HepG2 (cell line): ENCODE measurements around the gene PRDX6. TPM values are rescaled to one million over a fixed set of nuclear protein-coding genes. Genes with fewer than 3 reads are reported as not detected.
A peak's percentile ranks its signal among the peaks of the same experiment; 100 is the strongest.

Experiments
- ATAC-seq: fragments of 200-7000 bp; cut with Tn5 transposase; 3 replicates; pipeline ENCODE4 v1.9.1; 2020; ENCODE audit warnings: mild to moderate bottlenecking, moderate library complexity
- BruUV-seq: library from RNA; stranded (reverse); fragments of 400-500 nt; replicated peaks from 2 replicates; lab custom pipeline; 2021; lab: Mats Ljungman, UMichigan
- CTCF ChIA-PET: fragments of 300-600 bp; formaldehyde crosslinking; extraction: SDS; loops from one replicate; lab custom pipeline; 2021; ENCODE audit warnings: low total read pairs, inconsistent platforms, low intra/inter-chr PET ratio; lab: Yijun Ruan, JAX
- POLR2A ChIA-PET: fragments of 350-600 bp; sonication (Branson Sonifier 250); formaldehyde crosslinking; loops from one replicate; lab custom pipeline; 2020; ENCODE audit warnings: antibody characterized with exemption, inconsistent platforms; lab: Yijun Ruan, JAX
- DNase-seq: peaks from one replicate; pipeline ENCODE4 v3.0.0-alpha.2; 2015; ENCODE audit warnings: low spot score
- FAIRE-seq: peaks from 3 replicates; lab custom pipeline; 2011; peaks lifted over from hg19 to GRCh38; lab: Jason Lieb, UNC
- H2AFZ ChIP-seq: one replicate; pipeline ENCODE4 v1.6.1; 2011; ENCODE audit warnings: low read length, inconsistent platforms
- H3K27ac ChIP-seq: fragments of 300-600 bp; 3 replicates; pipeline ENCODE4 v1.8.0; 2011; ENCODE audit warnings: mixed run types, mild to moderate bottlenecking, mixed read lengths, low read length, inconsistent platforms; ENCODE audit not compliant: insufficient read depth; ENCODE audit errors: extremely low read length
- H3K27me3 ChIP-seq, 2 experiments: fragments of 200-600 bp in 1 of 2; 2 replicates in 1 of 2; 3 replicates in 1 of 2; pipeline versions ENCODE4 v1.6.0 to v1.8.0; 2011; ENCODE audit warnings: low read length in 2 of 2, mild to moderate bottlenecking in 2 of 2, moderate library complexity in 2 of 2, inconsistent platforms in 1 of 2; ENCODE audit not compliant: insufficient read depth in 2 of 2, control insufficient read depth in 1 of 2
- H3K36me3 ChIP-seq, 2 experiments: fragments of 200-600 bp in 1 of 2; replicated peaks in 1 of 2; 2 replicates in 1 of 2; 3 replicates in 1 of 2; pipeline versions ENCODE4 v1.5.1 to v1.8.0; 2011; ENCODE audit warnings: low read length in 2 of 2, inconsistent platforms in 1 of 2; ENCODE audit not compliant: insufficient read depth in 2 of 2, control insufficient read depth in 1 of 2
- H3K4me1 ChIP-seq: 2 replicates; pipeline ENCODE4 v1.5.1; 2012; ENCODE audit warnings: low read length, inconsistent platforms; ENCODE audit not compliant: insufficient read depth
- H3K4me2 ChIP-seq: 2 replicates; pipeline ENCODE4 v1.6.0; 2011; ENCODE audit warnings: low read depth, low read length, inconsistent platforms
- H3K4me3 ChIP-seq, 3 experiments: fragments of 200-600 bp in 1 of 3; sonication (generic), shearing (Covaris generic) in 1 of 3; replicated peaks in 1 of 3; 2 replicates each; pipeline ENCODE4 v1.5.1; 2011 to 2016; ENCODE audit warnings: low read length in 3 of 3, inconsistent platforms in 2 of 3, low read depth in 2 of 3, mild to moderate bottlenecking in 2 of 3, control low read depth in 1 of 3, mixed read lengths in 1 of 3; ENCODE audit not compliant: insufficient read depth in 1 of 3
- H3K79me2 ChIP-seq: one replicate; pipeline ENCODE4 v1.6.1; 2011; ENCODE audit warnings: low read length, inconsistent platforms; ENCODE audit not compliant: insufficient read depth
- H3K9ac ChIP-seq: 2 replicates; pipeline ENCODE4 v1.6.0; 2011; ENCODE audit warnings: mild to moderate bottlenecking, low read depth, low read length, inconsistent platforms; ENCODE audit not compliant: insufficient read depth
- H3K9me3 ChIP-seq: 2 replicates; pipeline ENCODE4 v1.5.1; 2012; ENCODE audit warnings: mild to moderate bottlenecking, low read length
- H4K20me1 ChIP-seq: 2 replicates; pipeline ENCODE4 v1.6.0; 2011; ENCODE audit warnings: inconsistent platforms, mild to moderate bottlenecking, low read length, moderate library complexity; ENCODE audit not compliant: insufficient read depth
- MAFK ChIP-seq, 2 experiments: IDR thresholded peaks in 1 of 2; conservative IDR thresholded peaks in 1 of 2; 2 replicates each; pipeline ENCODE4 v1.6.1; 2011; ENCODE audit warnings: improper control_type of control experiment in 2 of 2, low read length in 2 of 2
- NFE2L2 ChIP-seq: fragments of 150-350 bp; IDR thresholded peaks from 2 replicates; pipeline ENCODE4 v1.6.1; 2014; ENCODE audit warnings: low read length
- RBFOX2 ChIP-seq: fragments of 200-400 bp; formaldehyde crosslinking; IDR thresholded peaks from 2 replicates; pipeline ENCODE4 v1.6.1; 2017; ENCODE audit warnings: low read depth, mild to moderate bottlenecking, low read length
- SUZ12 ChIP-seq: fragments of 150-350 bp; IDR thresholded peaks from 2 replicates; pipeline ENCODE4 v1.6.1; 2014; ENCODE audit warnings: low read depth, low read length
- ZNF549 ChIP-seq: sonication (generic); formaldehyde crosslinking; IDR thresholded peaks from 2 replicates; pipeline ENCODE4 v1.5.0; 2020; ENCODE audit warnings: missing genetic modification reagents
- WGBS: methylation state at CpG from one replicate; pipeline ENCODE4 v1.1.6; 2017; ENCODE audit warnings: low lambda C conversion rate; 5-methylcytosine and 5-hydroxymethylcytosine counted together
- in situ Hi-C: cut with HindIII; loops from 2 replicates; pipeline ENCODE4 v1.10.0; 2017; ENCODE audit warnings: low pct_unique_long_range_greater_than_20kb; ENCODE audit not compliant: extremely low pct_ligation_motif_present
- intact Hi-C: fragments of 100-400 bp; cut with micrococcal nuclease; formaldehyde crosslinking; loops from one replicate; pipeline ENCODE4 v1.10.0; 2022; ENCODE audit not compliant: unreplicated experiment
- polyA plus RNA-seq, 8 experiments: library from polyadenylated mRNA; depleted of rRNA in 3 of 8; stranded (reverse) in 7 of 8; unstranded in 1 of 8; fragments of >200 nt; fragmentation: Illumina TruSeq in 4 of 8; extraction: Trizol in 4 of 8; gene quantifications; 2 replicates each; pipeline versions ENCODE4 v1.2.1 to v1.2.3, GENCODE V29; 2011 to 2016; ENCODE audit warnings: low read depth in 4 of 8, missing spikeins in 1 of 8, mixed read lengths in 1 of 8; ENCODE audit not compliant: insufficient read depth in 1 of 8
- total RNA-seq, 5 experiments: library from RNA; depleted of rRNA; stranded (reverse); fragments of >200 nt; fragmentation: Illumina TruSeq; extraction: Trizol; gene quantifications; 2 replicates each; pipeline ENCODE4 v1.2.3, GENCODE V29; 2016; ENCODE audit warnings: low read depth in 1 of 5

PRDX6 gene
- total and polyA plus RNA-seq, 2 of the 13 experiments (the other 11 are each of a cell fraction or from before 2014, with no cell fraction given), result 224 to 309 TPM

GRCh38 chr1:173479649-173480048, 2.5 kb downstream of the PRDX6 start:
- Histone ChIP-seq H3K27me3 (no peaks in the 10 kb centered on the region; a peak in 1 of 5 replicates), H3K9ac (peak overlapping the region; percentile 19; the same call in 1 of the 2 replicates), H2AFZ (no peak overlapping the region)
- TF ChIP-seq NFE2L2 (peak; percentile 65; the same call in 1 of the 2 replicates), MAFK (conservative IDR thresholded peaks at IDR 0.05 in 1 of 2, IDR thresholded peaks at IDR 0.05 in 1 of 2; ENCODE audit: low read length in 2 of 2) (peak; percentile 67 to 69), ZNF549 (CRISPR knock-in tag) (no peak)
- TF ChIP-seq, all 625 proteins: peak for 2
- no peak for DNase-seq
- peaks cover 45% of the 10 kb centered on the region for H3K4me1 ChIP-seq
- WGBS, result 92% methylated on average over 4 of the region's 4 CpGs
- H3K4me2 ChIP-seq, result peak overlapping the region; percentile 98
- no peak overlapping the region for H3K27ac ChIP-seq
- peaks cover 19% of the 10 kb centered on the region for H4K20me1 ChIP-seq
- H3K4me3 ChIP-seq, result peak overlapping the region; percentile 2 to 96 (median 77); a peak in 4 of 6 replicates
- peaks cover 11 to 40% of the 10 kb centered on the region in 2 experiments for H3K36me3 ChIP-seq
- POLR2A ChIA-PET, result no interaction called here
- in situ Hi-C loops (no loop called here), intact Hi-C loops (no loop called here)
- H3K79me2 ChIP-seq, result peaks cover 63% of the 10 kb centered on the region
- ATAC-seq, result no peak
- no TSS peak for BruUV-seq
- H3K9me3 ChIP-seq, result no peaks in the 10 kb centered on the region
- CTCF ChIA-PET, result no interaction called here
- no peak for FAIRE-seq

- intact Hi-C loops, result no loop called here
- ATAC-seq (no peak), FAIRE-seq (no peak), DNase-seq (no peak)
- in situ Hi-C loops, result no loop called here
- Histone ChIP-seq H3K4me1 (peaks cover 45% of the 10 kb centered on the region), H3K9ac (no peak overlapping the region), H4K20me1 (peaks cover 19% of the 10 kb centered on the region), H3K9me3 (no peaks in the 10 kb centered on the region), H3K4me3 (no peak overlapping the region; a peak in 1 of 6 replicates), H3K36me3 (peaks cover 18 to 57% of the 10 kb centered on the region in 2 experiments), H3K79me2 (peaks cover 54% of the 10 kb centered on the region), H3K27ac (no peak overlapping the region), H2AFZ (no peak overlapping the region), H3K4me2 (no peak overlapping the region), H3K27me3 (no peaks in the 10 kb centered on the region; a peak in 1 of 5 replicates)
- no TSS peak for BruUV-seq
- TF ChIP-seq RBFOX2, result peak; percentile 51; the same call in 1 of the 2 replicates
- TF ChIP-seq SUZ12, result no peak
- ChIA-PET POLR2A (no interaction called here), CTCF (no interaction called here)
- 100% methylated on average over 1 of the region's 1 CpG for WGBS
Measured at GRCh38 chr1:173481195-173481772, 4.1 kb downstream of the PRDX6 start.
